Duodenal mucosa (tissue), 2 donors: Measurements from ENCODE around the gene BAIAP2L1.
"Not testable (repeated sequence)": the region's sequence is repeated elsewhere in the genome, so short reads cannot be mapped to it uniquely, and the experiment has no call there.

Experiments used
- H3K27ac ChIP-seq: one replicate; pipeline ENCODE4 v1.7.0; 2013; ENCODE audit warnings: low read depth, low read length
- H3K27me3 ChIP-seq, 2 donors: one replicate each; pipeline ENCODE4 v1.7.0; 2013; ENCODE audit warnings: low read length in 2 of 2, control low read depth in 1 of 2; ENCODE audit not compliant: insufficient read depth in 2 of 2, control insufficient read depth in 1 of 2
- H3K36me3 ChIP-seq, 2 donors: one replicate each; pipeline ENCODE4 v1.7.0; 2013; ENCODE audit warnings: low read length in 2 of 2, control low read depth in 1 of 2; ENCODE audit not compliant: insufficient read depth in 2 of 2, control insufficient read depth in 1 of 2
- H3K4me1 ChIP-seq, 2 donors: one replicate each; pipeline ENCODE4 v1.7.0; 2013; ENCODE audit warnings: low read length in 2 of 2, control low read depth in 1 of 2; ENCODE audit not compliant: insufficient read depth in 2 of 2, control insufficient read depth in 1 of 2
- H3K4me3 ChIP-seq, 2 donors: one replicate each; pipeline ENCODE4 v1.7.0; 2013; ENCODE audit warnings: low read length in 2 of 2, low read depth in 1 of 2
- H3K9ac ChIP-seq, 2 donors: one replicate each; pipeline ENCODE4 v1.7.0; 2013; ENCODE audit warnings: low read length in 2 of 2, low read depth in 1 of 2
- H3K9me3 ChIP-seq, 2 donors: one replicate each; pipeline ENCODE4 v1.7.0; 2013; ENCODE audit warnings: low read length in 2 of 2, control low read depth in 1 of 2; ENCODE audit not compliant: control insufficient read depth in 1 of 2

Gene BAIAP2L1

DNA sequence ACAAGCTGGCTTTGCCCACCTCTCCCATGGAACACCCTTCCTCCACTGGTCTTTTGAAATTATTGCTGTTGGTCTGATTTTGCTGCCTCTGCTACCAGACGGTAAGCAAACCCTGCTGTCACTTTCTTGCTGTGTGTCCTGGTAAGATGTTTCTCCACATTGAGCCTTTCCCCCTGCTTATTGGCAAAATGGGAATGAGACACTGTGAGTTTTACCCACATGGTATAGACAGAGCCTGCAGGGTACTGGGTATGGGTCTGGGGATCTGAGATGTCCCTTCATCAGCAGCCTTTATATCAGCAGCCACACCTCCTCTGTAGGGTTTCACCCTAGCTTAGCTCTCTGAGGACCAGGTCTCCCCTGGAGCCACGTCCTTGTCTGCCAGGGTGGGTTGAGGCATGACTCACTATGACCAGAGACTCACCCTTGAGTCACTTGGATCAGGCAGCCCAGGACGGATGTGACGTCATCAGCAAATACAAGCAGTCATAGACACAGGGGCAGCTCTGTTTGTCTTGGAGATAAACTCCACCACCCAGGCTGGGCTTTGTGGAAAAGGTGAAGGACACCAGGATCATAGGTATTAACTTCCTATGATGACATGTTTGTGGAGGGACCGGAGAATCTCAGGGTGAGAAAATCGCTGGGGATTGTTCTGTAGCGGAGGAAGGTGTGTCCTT, 17.9 kb upstream of the BAIAP2L1 start:
- H3K4me1 ChIP-seq = peaks cover 7 to 8% of the 10 kb centered on the region in 2 donors
- no peaks in the 10 kb centered on the region for H3K36me3 ChIP-seq
- no peaks in the 10 kb centered on the region for H3K9me3 ChIP-seq
- H3K27ac ChIP-seq = no peak overlapping the region
- H3K27me3 ChIP-seq = no peaks in the 10 kb centered on the region
- H3K9ac ChIP-seq = no peak overlapping the region
- peak overlapping the region in 1 of 2 donors; percentile 26 for H3K4me3 ChIP-seq

DNA sequence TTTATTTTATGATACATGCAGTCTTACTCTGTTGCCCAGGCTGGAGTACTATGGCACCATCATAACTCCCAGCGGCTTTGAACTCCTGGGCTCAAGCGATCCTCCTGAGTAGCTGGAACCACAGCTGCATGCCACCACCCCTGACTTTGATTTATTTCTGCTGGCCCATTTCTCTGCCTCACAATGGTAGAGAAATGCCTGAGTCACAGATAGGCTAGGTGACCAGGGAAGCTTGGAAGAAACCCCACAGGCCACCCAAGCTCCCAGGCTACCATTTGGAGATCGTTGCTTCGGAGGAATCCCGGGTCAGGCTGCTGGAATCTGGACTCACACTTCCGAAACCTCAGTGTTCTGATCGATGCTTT, 17.4 kb upstream of the BAIAP2L1 start:
- Histone ChIP-seq H3K36me3 (no peaks in the 10 kb centered on the region), H3K9ac (no peak overlapping the region), H3K27ac (no peak overlapping the region)

DNA sequence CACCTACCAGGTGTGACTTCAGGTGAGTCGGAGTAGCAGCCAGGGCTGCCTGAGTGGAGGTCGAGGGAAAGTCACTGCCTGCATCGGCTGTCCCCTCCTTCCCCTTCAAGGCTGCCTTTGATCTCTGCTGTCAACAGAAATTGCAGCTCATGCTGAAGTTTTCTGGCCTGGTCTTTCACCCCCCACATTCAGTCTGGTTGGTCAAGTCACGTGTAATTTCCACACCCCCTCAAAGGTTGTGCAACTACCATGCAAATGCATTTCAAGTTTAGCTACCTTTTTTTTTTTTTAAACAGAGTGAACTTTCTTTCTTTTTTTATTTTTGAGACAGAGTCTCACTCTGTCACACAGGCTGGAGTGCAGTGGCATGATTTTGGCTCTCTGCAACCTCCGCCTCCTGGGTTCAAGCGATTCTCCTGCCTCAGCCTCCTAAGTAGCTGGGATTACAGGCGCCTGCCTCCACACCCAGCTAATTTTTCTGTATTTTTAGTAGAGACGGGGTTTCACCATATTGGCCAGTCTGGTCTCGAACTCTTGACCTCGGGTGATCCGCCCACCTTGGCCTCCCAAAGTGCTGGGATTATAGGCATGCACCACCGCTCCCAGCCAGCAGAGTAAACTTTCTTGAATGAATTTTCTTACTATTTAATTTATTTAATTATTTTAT, 16.8 kb upstream of the BAIAP2L1 start:
- not testable (repeated sequence) for H3K27me3 ChIP-seq, H3K9ac ChIP-seq, H3K36me3 ChIP-seq, H3K4me1 ChIP-seq, H3K9me3 ChIP-seq, H3K4me3 ChIP-seq, H3K27ac ChIP-seq

More for the DNA sequence above, 17.4 kb upstream of the BAIAP2L1 start:
- Histone ChIP-seq H3K4me1 (peaks cover 7 to 8% of the 10 kb centered on the region in 2 donors), H3K27me3 (no peaks in the 10 kb centered on the region), H3K4me3 (no peak overlapping the region), H3K9me3 (no peaks in the 10 kb centered on the region)

DNA sequence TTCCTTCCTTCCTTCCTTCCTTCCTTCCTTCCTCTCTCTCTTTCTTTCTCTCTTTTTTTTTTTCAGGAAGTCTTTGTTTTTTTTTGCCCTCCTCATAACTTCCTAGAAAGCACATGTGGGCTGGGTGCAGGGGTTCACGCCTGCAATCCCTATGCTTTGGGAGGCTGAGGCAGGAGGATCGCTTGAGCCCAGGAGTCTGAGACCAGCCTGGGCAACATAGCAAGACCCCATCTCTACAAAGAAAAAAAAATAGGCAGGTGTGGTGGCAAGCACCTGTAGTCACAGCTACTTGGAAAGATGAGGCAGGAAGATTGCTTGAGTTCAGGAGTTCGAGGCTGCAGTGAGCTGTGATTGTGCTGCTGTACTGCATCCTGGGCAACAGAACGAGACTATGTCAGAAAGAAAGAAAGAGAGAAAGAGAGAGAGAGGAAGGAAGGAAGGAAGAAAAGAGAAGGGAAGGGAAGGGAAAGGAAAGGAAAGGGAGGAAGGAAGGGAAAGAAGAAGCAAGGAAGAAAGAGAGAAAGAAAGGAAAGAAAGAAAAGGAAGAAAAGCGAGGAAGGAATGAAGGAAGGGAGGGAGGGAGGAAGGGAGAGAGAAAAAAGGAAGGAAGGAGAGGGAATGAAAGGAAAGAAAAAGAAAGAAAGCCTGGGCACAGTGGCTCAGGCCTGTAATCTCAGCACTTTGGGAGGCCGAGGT, 13.5 kb upstream of the BAIAP2L1 start:
- Histone ChIP-seq H3K9me3 (no peaks in the 10 kb centered on the region), H3K27me3 (no peaks in the 10 kb centered on the region), H3K4me3 (no peak overlapping the region), H3K9ac (no peak overlapping the region), H3K4me1 (peaks cover 7 to 9% of the 10 kb centered on the region in 2 donors), H3K36me3 (no peaks in the 10 kb centered on the region), H3K27ac (no peak overlapping the region)

DNA sequence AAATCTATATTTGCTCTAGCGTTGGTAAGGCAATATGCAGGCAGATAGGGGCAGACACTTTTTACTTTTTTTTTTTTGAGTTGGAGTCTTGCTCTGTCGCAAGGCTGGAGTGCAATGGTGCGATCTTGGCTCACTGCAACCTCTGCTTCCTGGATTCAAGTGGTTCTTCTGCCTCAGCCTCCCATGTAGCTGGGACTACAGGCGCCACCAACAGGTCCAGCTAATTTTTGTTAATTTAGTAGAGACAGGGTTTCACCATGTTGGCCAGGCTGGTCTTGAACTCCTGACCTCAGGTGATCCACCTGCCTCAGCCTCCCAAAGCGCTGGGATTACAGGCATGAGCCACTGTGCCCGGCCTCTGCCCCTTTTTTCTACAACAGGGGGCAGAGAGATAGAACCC, 12.8 kb upstream of the BAIAP2L1 start:
- not testable (repeated sequence) for H3K27me3 ChIP-seq, H3K9ac ChIP-seq, H3K27ac ChIP-seq, H3K9me3 ChIP-seq, H3K36me3 ChIP-seq, H3K4me3 ChIP-seq, H3K4me1 ChIP-seq

DNA sequence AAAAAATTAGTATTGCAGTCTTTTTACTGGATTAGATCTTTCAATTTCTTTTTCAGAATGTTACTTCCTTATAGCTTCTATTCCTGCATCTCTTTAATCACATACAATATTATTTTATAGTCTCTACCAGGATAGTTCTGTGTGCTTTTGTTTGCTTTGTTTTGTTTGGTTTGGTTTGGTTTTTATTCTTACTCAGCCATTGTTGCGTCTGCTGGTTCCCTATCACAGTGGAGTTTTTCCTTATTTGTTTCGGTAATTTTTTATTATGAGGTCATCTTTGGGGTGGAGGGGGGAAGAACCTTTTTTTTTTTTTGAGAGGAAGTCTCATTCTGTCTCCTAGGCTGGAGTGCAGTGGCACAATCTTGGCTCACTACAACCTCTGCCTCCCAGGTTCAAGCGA, 9.0 kb upstream of the BAIAP2L1 start:
- Histone ChIP-seq H3K9me3 (no peaks in the 10 kb centered on the region), H3K27ac (no peak overlapping the region), H3K4me1 (peaks cover 0 to 3% of the 10 kb centered on the region in 2 donors), H3K9ac (no peak overlapping the region), H3K27me3 (peaks cover 0 to 3% of the 10 kb centered on the region in 2 donors), H3K36me3 (no peaks in the 10 kb centered on the region), H3K4me3 (no peak overlapping the region)

DNA sequence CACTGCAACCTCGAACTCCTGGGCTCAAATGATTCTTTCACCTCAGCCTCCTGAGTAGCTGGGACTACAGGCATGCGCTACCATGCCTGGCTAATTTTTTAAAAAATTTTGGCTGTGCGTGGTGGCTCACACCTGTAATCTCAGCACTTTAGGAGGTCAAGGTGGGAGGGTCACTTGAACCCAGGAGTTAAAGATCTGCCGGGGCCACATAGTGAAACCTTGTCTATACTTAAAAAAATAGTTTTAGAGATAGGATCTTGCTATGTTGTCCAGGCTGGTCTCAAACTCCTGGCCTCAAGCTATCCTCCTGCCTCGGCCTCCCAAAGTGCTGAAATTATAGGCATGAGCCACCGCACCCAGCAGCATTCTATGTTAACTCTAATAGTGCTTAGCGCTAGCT, 7.3 kb upstream of the BAIAP2L1 start:
- H3K9ac ChIP-seq, H3K27ac ChIP-seq: not testable (repeated sequence)

DNA sequence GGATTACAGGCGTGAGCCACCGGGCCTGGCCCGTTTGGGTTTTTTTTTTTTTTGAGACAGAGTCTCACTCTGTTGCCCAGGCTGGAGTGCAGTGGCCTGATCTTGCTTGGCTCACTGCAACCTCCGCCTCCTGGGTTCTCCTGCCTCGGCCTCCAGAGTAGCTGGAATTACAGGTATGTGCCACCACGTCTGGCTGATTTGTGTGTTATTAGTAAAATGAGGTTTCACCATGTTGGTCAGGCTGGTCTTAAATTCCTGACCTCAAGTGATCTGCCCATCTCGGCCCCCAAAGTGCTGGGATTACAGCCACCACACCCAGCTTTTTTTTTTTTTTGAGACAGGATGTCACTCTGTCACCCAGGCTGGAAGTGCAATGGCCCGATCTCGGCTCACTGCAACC, 5.9 kb upstream of the BAIAP2L1 start:
- H3K9me3 ChIP-seq = no peaks in the 10 kb centered on the region
- no peak overlapping the region for H3K9ac ChIP-seq
- no peak overlapping the region for H3K4me3 ChIP-seq
- peaks cover 0 to 3% of the 10 kb centered on the region in 2 donors for H3K4me1 ChIP-seq
- peaks cover 0 to 3% of the 10 kb centered on the region in 2 donors for H3K27me3 ChIP-seq
- H3K27ac ChIP-seq = no peak overlapping the region
- H3K36me3 ChIP-seq = no peaks in the 10 kb centered on the region

More for the DNA sequence above, 7.3 kb upstream of the BAIAP2L1 start:
- H3K4me1 ChIP-seq, H3K4me3 ChIP-seq, H3K36me3 ChIP-seq, H3K9me3 ChIP-seq, H3K27me3 ChIP-seq: not testable (repeated sequence)

DNA sequence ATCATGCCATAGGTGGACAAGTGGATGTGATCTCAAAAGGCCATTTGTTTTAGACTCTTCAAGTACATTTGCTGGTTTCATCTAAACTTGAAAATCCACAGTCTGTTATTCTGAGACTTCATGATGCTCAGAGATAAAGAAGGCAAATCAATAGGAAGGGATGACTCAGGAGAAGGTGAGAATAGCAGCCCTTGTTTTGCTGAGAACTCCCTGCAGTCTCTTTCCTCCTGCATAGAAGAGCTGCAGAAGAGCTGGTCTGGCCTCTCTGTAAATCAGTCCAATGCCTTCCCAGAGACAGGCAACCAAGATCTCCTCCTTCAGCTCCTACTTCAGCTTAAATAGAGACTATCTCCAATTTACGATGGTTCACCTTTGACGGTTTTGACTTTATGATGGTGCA, 4.0 kb upstream of the BAIAP2L1 start:
- Histone ChIP-seq H3K27me3 (peaks cover 0 to 3% of the 10 kb centered on the region in 2 donors), H3K9ac (no peak overlapping the region), H3K9me3 (no peaks in the 10 kb centered on the region), H3K4me1 (peaks cover 0 to 3% of the 10 kb centered on the region in 2 donors), H3K36me3 (no peaks in the 10 kb centered on the region), H3K27ac (no peak overlapping the region), H3K4me3 (no peak overlapping the region)

DNA sequence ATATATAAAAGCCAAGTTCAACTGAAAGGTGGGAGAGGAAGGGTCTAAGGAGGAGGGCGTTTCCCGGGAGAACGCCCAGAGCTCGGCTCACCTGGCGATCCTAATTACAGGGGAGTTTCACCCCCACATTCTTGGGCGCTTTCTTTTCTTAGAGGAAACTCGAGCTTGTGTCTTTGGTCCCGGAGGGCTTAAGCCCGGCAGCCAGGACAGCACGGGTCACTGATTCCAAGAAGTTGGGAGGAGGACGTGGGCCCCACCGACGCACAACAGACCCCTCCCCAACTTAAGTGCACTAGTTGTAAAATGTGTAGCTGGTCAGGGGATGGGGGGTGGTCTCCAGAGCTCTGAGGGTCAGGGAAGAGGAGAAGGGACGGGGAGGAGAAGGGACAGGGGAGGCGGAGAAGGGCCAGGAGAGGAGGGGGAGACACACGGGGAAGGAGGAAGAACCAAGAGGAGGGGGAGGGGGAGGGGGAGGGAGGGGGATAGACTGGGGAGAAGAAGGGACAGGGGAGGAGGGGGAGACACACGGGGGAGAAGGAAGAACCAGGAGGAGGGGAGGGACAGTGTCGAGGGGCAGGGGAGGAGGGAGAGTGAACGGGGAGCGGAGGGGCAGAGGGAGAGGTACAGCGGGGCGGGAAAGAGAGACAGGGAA, 874 bp downstream of the BAIAP2L1 start:
- H3K9me3 ChIP-seq = no peaks in the 10 kb centered on the region
- H3K9ac ChIP-seq = peak overlapping the region; percentile 58 to 86
- H3K4me1 ChIP-seq = peaks cover 0 to 4% of the 10 kb centered on the region in 2 donors
- H3K4me3 ChIP-seq = peak overlapping the region; percentile 70 to 73
- peak overlapping the region; percentile 76 for H3K27ac ChIP-seq
- H3K27me3 ChIP-seq = no peaks in the 10 kb centered on the region
- no peaks in the 10 kb centered on the region for H3K36me3 ChIP-seq
